K562 (cell line): Measurements from ENCODE around the gene TMEM176B. TPM values are rescaled to one million over a fixed set of nuclear protein-coding genes. Genes with fewer than 3 reads are reported as not detected.

Experiments
- polyA plus RNA-seq, 8 experiments: library from polyadenylated mRNA; depleted of rRNA in 4 of 8; stranded (reverse) in 5 of 8; unstranded in 3 of 8; fragments of >200 nt; fragmentation: Nextera tagmentation in 2 of 8; fragmentation: Illumina TruSeq in 1 of 8; extraction: Ambion mirVana in 2 of 8; extraction: Trizol in 1 of 8; gene quantifications; 2 replicates each; pipeline versions ENCODE4 v1.2.1 to v1.2.3, GENCODE V29; 2011 to 2014; ENCODE audit warnings: inconsistent platforms in 1 of 8, missing spikeins in 1 of 8
- total RNA-seq, 7 experiments: library from RNA; depleted of rRNA in 6 of 7; stranded (reverse); fragments of >200 nt in 6 of 7; fragmentation: Illumina TruSeq in 2 of 7; extraction: Trizol in 2 of 7; gene quantifications; 2 replicates each; pipeline versions ENCODE4 v1.2.1 to v1.2.3, GENCODE V29; 2011 to 2021; ENCODE audit warnings: low replicate concordance in 1 of 7

TMEM176B gene
- total and polyA plus RNA-seq, 9 of the 15 experiments (the other 6 are each of a cell fraction or from before 2014, with no cell fraction given): 0.19 to 0.60 TPM; not detected in 7

Other genes starting within 250 kb of the TMEM176B start
Only the 7 nearest of the 12 such genes appear.
- 0.20 and 0.45 TPM in 2 replicates for gene GIMAP6, start 168.0 kb downstream of the TMEM176B start, total RNA-seq (2014; rRNA removed)
- gene GIMAP6, start 168.0 kb downstream of the TMEM176B start, total RNA-seq (2014; rRNA removed; fragmentation: Illumina TruSeq; extraction: Trizol): 0.18 and 0.22 TPM in 2 replicates
- 0.38 and 0.43 TPM in 2 replicates for gene GIMAP6, start 168.0 kb downstream of the TMEM176B start, total RNA-seq (2015; rRNA removed; fragmentation: Illumina TruSeq; extraction: Trizol)
- gene GIMAP6, start 168.0 kb downstream of the TMEM176B start, total RNA-seq (2021): 0.38 and 0.49 TPM in 2 replicates
- gene GIMAP6, start 168.0 kb downstream of the TMEM176B start, polyA plus RNA-seq (2011; rRNA removed): 0.04 TPM in 1 of 2 replicates, not detected in the other
- 0.21 TPM in 2 replicates for gene GIMAP6, start 168.0 kb downstream of the TMEM176B start, polyA plus RNA-seq (2014; fragmentation: Illumina TruSeq; extraction: Trizol)
- gene GIMAP6, start 168.0 kb downstream of the TMEM176B start, polyA plus RNA-seq (2014; fragmentation: Nextera tagmentation; extraction: Ambion mirVana): under 1 TPM; 0.04 TPM
- 0.07 and 0.34 TPM in 2 replicates for gene GIMAP6, start 168.0 kb downstream of the TMEM176B start, polyA plus RNA-seq (2014; rRNA removed)
- gene GIMAP2, start 114.7 kb downstream of the TMEM176B start, total RNA-seq (2014; rRNA removed): 0.73 and 1.1 TPM in 2 replicates
- 1.1 and 1.4 TPM in 2 replicates for gene GIMAP2, start 114.7 kb downstream of the TMEM176B start, total RNA-seq (2014; rRNA removed; fragmentation: Illumina TruSeq; extraction: Trizol)
- gene GIMAP2, start 114.7 kb downstream of the TMEM176B start, total RNA-seq (2015; rRNA removed; fragmentation: Illumina TruSeq; extraction: Trizol): 1.3 and 1.5 TPM in 2 replicates
- 1.1 and 1.2 TPM in 2 replicates for gene GIMAP2, start 114.7 kb downstream of the TMEM176B start, total RNA-seq (2021)
- 0.14 and 0.52 TPM in 2 replicates for gene GIMAP2, start 114.7 kb downstream of the TMEM176B start, polyA plus RNA-seq (2011; rRNA removed)
- 0.65 and 0.83 TPM in 2 replicates for gene GIMAP2, start 114.7 kb downstream of the TMEM176B start, polyA plus RNA-seq (2014; fragmentation: Illumina TruSeq; extraction: Trizol)
- 1 to 10 TPM; 1.8 TPM for gene GIMAP2, start 114.7 kb downstream of the TMEM176B start, polyA plus RNA-seq (2014; fragmentation: Nextera tagmentation; extraction: Ambion mirVana)
- 0.37 and 0.57 TPM in 2 replicates for gene GIMAP2, start 114.7 kb downstream of the TMEM176B start, polyA plus RNA-seq (2014; rRNA removed)
- not detected in 2 replicates for gene GIMAP1, start 83.8 kb downstream of the TMEM176B start, total RNA-seq (2014; rRNA removed)
- gene GIMAP1, start 83.8 kb downstream of the TMEM176B start, total RNA-seq (2014; rRNA removed; fragmentation: Illumina TruSeq; extraction: Trizol): not detected in 2 replicates
- gene GIMAP1, start 83.8 kb downstream of the TMEM176B start, total RNA-seq (2015; rRNA removed; fragmentation: Illumina TruSeq; extraction: Trizol): not detected in 2 replicates
- 0.11 and 0.13 TPM in 2 replicates for gene GIMAP1, start 83.8 kb downstream of the TMEM176B start, total RNA-seq (2021)
- gene GIMAP1, start 83.8 kb downstream of the TMEM176B start, polyA plus RNA-seq (2011; rRNA removed): not detected in 2 replicates
- gene GIMAP1, start 83.8 kb downstream of the TMEM176B start, polyA plus RNA-seq (2014; fragmentation: Illumina TruSeq; extraction: Trizol): not detected in 2 replicates
- not detected for gene GIMAP1, start 83.8 kb downstream of the TMEM176B start, polyA plus RNA-seq (2014; fragmentation: Nextera tagmentation; extraction: Ambion mirVana)
- gene GIMAP1, start 83.8 kb downstream of the TMEM176B start, polyA plus RNA-seq (2014; rRNA removed): 0.04 TPM in 1 of 2 replicates, not detected in the other
- gene GIMAP5, start 62.9 kb downstream of the TMEM176B start, total RNA-seq (2014; rRNA removed): not detected in 2 replicates
- gene GIMAP5, start 62.9 kb downstream of the TMEM176B start, total RNA-seq (2014; rRNA removed; fragmentation: Illumina TruSeq; extraction: Trizol): not detected in 2 replicates
- not detected in 2 replicates for gene GIMAP5, start 62.9 kb downstream of the TMEM176B start, total RNA-seq (2015; rRNA removed; fragmentation: Illumina TruSeq; extraction: Trizol)
- 0.35 and 0.51 TPM in 2 replicates for gene GIMAP5, start 62.9 kb downstream of the TMEM176B start, total RNA-seq (2021)
- gene GIMAP5, start 62.9 kb downstream of the TMEM176B start, polyA plus RNA-seq (2011; rRNA removed): not detected in 2 replicates
- not detected in 2 replicates for gene GIMAP5, start 62.9 kb downstream of the TMEM176B start, polyA plus RNA-seq (2014; fragmentation: Illumina TruSeq; extraction: Trizol)
- gene GIMAP5, start 62.9 kb downstream of the TMEM176B start, polyA plus RNA-seq (2014; fragmentation: Nextera tagmentation; extraction: Ambion mirVana): not detected
- not detected in 2 replicates for gene GIMAP5, start 62.9 kb downstream of the TMEM176B start, polyA plus RNA-seq (2014; rRNA removed)
- not detected in 2 replicates for gene TMEM176A, start 405 bp upstream of the TMEM176B start, total RNA-seq (2014; rRNA removed)
- not detected in 2 replicates for gene TMEM176A, start 405 bp upstream of the TMEM176B start, total RNA-seq (2014; rRNA removed; fragmentation: Illumina TruSeq; extraction: Trizol)
- gene TMEM176A, start 405 bp upstream of the TMEM176B start, total RNA-seq (2015; rRNA removed; fragmentation: Illumina TruSeq; extraction: Trizol): not detected in 2 replicates
- 0.31 TPM in 1 of 2 replicates, not detected in the other for gene TMEM176A, start 405 bp upstream of the TMEM176B start, total RNA-seq (2021)
- gene TMEM176A, start 405 bp upstream of the TMEM176B start, polyA plus RNA-seq (2011; rRNA removed): not detected in 2 replicates
- not detected in 2 replicates for gene TMEM176A, start 405 bp upstream of the TMEM176B start, polyA plus RNA-seq (2014; fragmentation: Illumina TruSeq; extraction: Trizol)
- gene TMEM176A, start 405 bp upstream of the TMEM176B start, polyA plus RNA-seq (2014; fragmentation: Nextera tagmentation; extraction: Ambion mirVana): not detected
- gene TMEM176A, start 405 bp upstream of the TMEM176B start, polyA plus RNA-seq (2014; rRNA removed): not detected in 2 replicates
- gene AOC1, start 52.2 kb upstream of the TMEM176B start, total RNA-seq (2014; rRNA removed): not detected in 2 replicates
- not detected in 2 replicates for gene AOC1, start 52.2 kb upstream of the TMEM176B start, total RNA-seq (2014; rRNA removed; fragmentation: Illumina TruSeq; extraction: Trizol)
- not detected in 2 replicates for gene AOC1, start 52.2 kb upstream of the TMEM176B start, total RNA-seq (2015; rRNA removed; fragmentation: Illumina TruSeq; extraction: Trizol)
- not detected in 2 replicates for gene AOC1, start 52.2 kb upstream of the TMEM176B start, total RNA-seq (2021)
- gene AOC1, start 52.2 kb upstream of the TMEM176B start, polyA plus RNA-seq (2011; rRNA removed): not detected in 2 replicates
- not detected in 2 replicates for gene AOC1, start 52.2 kb upstream of the TMEM176B start, polyA plus RNA-seq (2014; fragmentation: Illumina TruSeq; extraction: Trizol)
- gene AOC1, start 52.2 kb upstream of the TMEM176B start, polyA plus RNA-seq (2014; fragmentation: Nextera tagmentation; extraction: Ambion mirVana): not detected
- gene AOC1, start 52.2 kb upstream of the TMEM176B start, polyA plus RNA-seq (2014; rRNA removed): not detected in 2 replicates
- gene KCNH2, start 178.0 kb upstream of the TMEM176B start, total RNA-seq (2014; rRNA removed): 326 and 470 TPM in 2 replicates
- gene KCNH2, start 178.0 kb upstream of the TMEM176B start, total RNA-seq (2014; rRNA removed; fragmentation: Illumina TruSeq; extraction: Trizol): 63.4 and 97.8 TPM in 2 replicates
- gene KCNH2, start 178.0 kb upstream of the TMEM176B start, total RNA-seq (2015; rRNA removed; fragmentation: Illumina TruSeq; extraction: Trizol): 215 and 218 TPM in 2 replicates
- gene KCNH2, start 178.0 kb upstream of the TMEM176B start, total RNA-seq (2021): 368 and 385 TPM in 2 replicates
- gene KCNH2, start 178.0 kb upstream of the TMEM176B start, polyA plus RNA-seq (2011; rRNA removed): 125 and 154 TPM in 2 replicates
- gene KCNH2, start 178.0 kb upstream of the TMEM176B start, polyA plus RNA-seq (2014; fragmentation: Illumina TruSeq; extraction: Trizol): 222 and 298 TPM in 2 replicates
- gene KCNH2, start 178.0 kb upstream of the TMEM176B start, polyA plus RNA-seq (2014; fragmentation: Nextera tagmentation; extraction: Ambion mirVana): 10 to 100 TPM; 18.1 to 29.0 TPM
- gene KCNH2, start 178.0 kb upstream of the TMEM176B start, polyA plus RNA-seq (2014; rRNA removed): 251 and 295 TPM in 2 replicates